ENCODE measurements around the gene SNRNP27.

GRCh38 chr2:69844560-69844959 lies 49.2 kb upstream of the SNRNP27 start:
- TF ChIP-seq ZNF274 (IDR thresholded peaks at IDR 0.05; ENCODE audit: borderline replicate concordance, extremely low read depth, low read length) (no peak), CTCF (IDR thresholded peaks at IDR 0.05; ENCODE audit: control extremely low read depth in 1 of 3, insufficient read depth in 1 of 3, low read depth in 1 of 3, low read length in 3 of 3) (no peak)

All from H1 (cell line).